AG04450 (cell line): ENCODE results near the gene MAPKAPK3. TPM values are rescaled to one million over a fixed set of nuclear protein-coding genes. Genes with fewer than 3 reads are reported as not detected.

Experiments used
- CTCF ChIA-PET: fragments of 300-600, 350-600 bp; formaldehyde crosslinking; extraction: SDS; loops from one replicate; lab custom pipeline; 2022; ENCODE audit warnings: antibody characterized with exemption, inconsistent platforms; lab: Charles Lee
- POLR2A ChIA-PET: fragments of 350-600 bp; formaldehyde crosslinking; extraction: SDS; loops from one replicate; lab custom pipeline; 2021; ENCODE audit warnings: antibody characterized with exemption, inconsistent platforms; lab: Yijun Ruan, JAX
- DNase-seq: peaks from one replicate; pipeline ENCODE4 v3.0.0-alpha.2; 2011; ENCODE audit warnings: low read depth, low spot score
- H3K27ac ChIP-seq: one replicate; pipeline ENCODE4 v1.5.1; 2012; ENCODE audit warnings: low read depth, low read length, control low read depth
- H3K27me3 ChIP-seq: one replicate; pipeline ENCODE4 v1.6.0; 2012; ENCODE audit warnings: low read length; ENCODE audit not compliant: control insufficient read depth, insufficient read depth
- H3K4me3 ChIP-seq: 2 replicates; pipeline ENCODE4 v1.5.1; 2011; ENCODE audit warnings: mild to moderate bottlenecking, low read depth, low read length, control low read depth
- H3K9me3 ChIP-seq: 2 replicates; pipeline ENCODE4 v1.5.1; 2012; ENCODE audit warnings: low read length; ENCODE audit not compliant: control insufficient read depth, insufficient read depth
- CTCF ChIP-seq: IDR thresholded peaks from 2 replicates; pipeline ENCODE4 v1.5.1; 2011; ENCODE audit warnings: low read depth, low read length, control low read depth, inconsistent platforms
- polyA plus RNA-seq: library from polyadenylated mRNA; depleted of rRNA; stranded (reverse); fragments of >200 nt; gene quantifications from 2 replicates; pipeline ENCODE4 v1.2.3, GENCODE V29; 2011

MAPKAPK3 gene
- polyA plus RNA-seq, 1 experiment, result 35.7 TPM

DNA sequence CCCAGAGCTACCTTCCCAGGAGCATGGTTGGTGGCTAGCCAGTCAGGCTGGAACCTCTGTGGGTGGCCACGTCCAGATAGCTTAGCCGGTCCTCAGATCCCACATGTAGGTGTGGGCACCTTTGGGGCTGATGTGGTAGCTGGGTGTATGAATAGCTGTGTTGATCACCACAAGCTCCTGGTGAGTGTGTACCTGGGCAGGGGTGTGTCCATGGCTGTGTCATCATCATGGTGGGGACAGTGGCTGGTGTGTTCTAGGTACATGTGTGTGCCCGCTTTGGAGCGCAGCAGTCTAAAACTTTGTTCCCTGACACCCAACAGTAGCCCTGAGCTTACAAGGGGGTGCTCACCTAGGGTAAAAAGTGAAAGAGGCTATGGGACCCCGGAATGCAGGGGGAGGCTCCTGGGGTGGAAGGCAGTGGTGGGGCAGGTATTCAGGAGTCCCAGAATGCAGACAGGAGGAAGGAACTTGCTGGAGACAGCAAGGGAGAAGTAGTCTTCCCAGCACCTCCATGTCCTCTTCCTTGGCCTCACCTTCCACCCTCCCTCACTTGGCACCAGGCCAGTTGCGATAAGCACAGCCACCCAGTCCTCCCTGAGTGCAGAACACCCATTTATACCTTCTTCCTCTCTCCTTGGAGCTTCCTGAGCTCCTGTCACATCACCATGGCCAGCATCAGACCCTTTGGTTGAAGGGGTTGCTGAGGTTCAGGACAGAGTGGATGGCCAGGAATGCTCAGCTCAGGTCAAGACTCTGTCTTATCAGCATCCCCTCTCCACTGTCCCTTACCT is 6.6 kb upstream of the MAPKAPK3 start:
- Histone ChIP-seq H3K9me3 (no peaks in the 10 kb centered on the region), H3K27ac (no peak overlapping the region), H3K4me3 (peak overlapping the region; percentile 81), H3K27me3 (no peaks in the 10 kb centered on the region)
- CTCF ChIA-PET, result interaction anchor here (0.5 to 12.3 kb wide), 4 partner anchors 38 to 1620 kb away, joined by 3 to 436 read pairs (median 4); partner anchors contain the start of genes C3orf18 and HEMK1
- TF ChIP-seq CTCF, result no peak
- DNase-seq, result no peak
- POLR2A ChIA-PET, result interaction anchor here (2.6 to 2.8 kb wide), 2 partner anchors 9 to 41 kb away, joined by 48 to 61 read pairs; partner anchors contain the start of gene HEMK1

- no peak for TF ChIP-seq CTCF
- Histone ChIP-seq H3K27ac (peak overlapping the region; percentile 31), H3K9me3 (no peaks in the 10 kb centered on the region), H3K27me3 (no peaks in the 10 kb centered on the region), H3K4me3 (peak overlapping the region; percentile 81)
- POLR2A ChIA-PET, result interaction anchor here (1.0 to 2.8 kb wide), 4 partner anchors 9 to 54 kb away, joined by 3 to 61 read pairs (median 26); partner anchors contain the start of gene HEMK1
- CTCF ChIA-PET, result interaction anchor here (1.2 to 12.3 kb wide), 4 partner anchors 9 to 62 kb away, joined by 5 to 436 read pairs (median 32); partner anchors contain the start of genes C3orf18 and HEMK1
- no peak for DNase-seq
Measured at GRCh38 chr3:50610992-50611463, 5.9 kb upstream of the MAPKAPK3 start.

DNA sequence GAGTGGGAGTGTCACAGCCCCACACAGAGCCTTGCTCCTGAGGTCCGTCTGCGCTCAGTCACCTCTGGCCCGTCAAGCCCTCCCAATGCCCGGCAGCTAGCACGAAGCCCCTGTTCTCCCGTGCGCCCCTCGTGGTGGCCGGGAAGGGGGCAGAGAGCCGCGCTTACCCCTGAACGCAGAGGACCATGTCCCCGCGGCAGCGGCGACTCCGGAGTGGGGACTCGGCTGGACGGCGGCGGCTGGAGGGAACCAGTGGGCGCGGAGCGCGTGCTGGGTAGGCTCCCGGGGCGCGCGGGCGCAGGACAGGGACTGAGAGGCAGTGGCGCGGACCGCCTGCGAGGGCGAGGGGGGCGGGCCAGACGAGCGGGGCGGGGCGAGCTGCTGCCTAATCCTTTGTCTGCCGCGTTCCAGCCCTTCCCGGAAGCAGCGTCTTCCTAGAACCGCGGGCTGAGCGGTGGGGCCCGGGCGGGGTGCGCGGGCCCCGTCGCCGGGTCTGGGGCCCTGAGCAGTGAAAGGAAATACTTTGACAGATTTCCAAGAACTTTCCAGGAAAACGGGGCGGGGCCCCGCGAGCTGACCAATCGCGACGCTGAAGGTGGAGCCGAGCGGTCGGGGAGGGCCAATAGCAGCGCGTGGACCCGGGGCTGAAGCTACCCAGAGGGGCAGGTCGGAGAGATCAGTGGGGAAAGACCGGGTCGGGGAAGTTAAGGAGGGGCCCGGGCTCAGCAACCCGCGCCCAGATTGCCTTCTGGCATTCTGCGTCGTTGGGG is 5.3 kb upstream of the MAPKAPK3 start, which contains the start of gene CISH:
CISH (minus strand) TSS at position 311 of the 770 bp plus-strand sequence; CDS start at position 187, 124 bp downstream.
- peak within 1 kb of the TSS; percentile 81 for H3K4me3 ChIP-seq
- peak within 1 kb of the TSS; percentile 39 for H3K27ac ChIP-seq
- POLR2A ChIA-PET, result interaction anchor here (0.9 to 2.8 kb wide), 7 partner anchors 10 to 54 kb away, joined by 3 to 61 read pairs (median 3); partner anchors contain the start of genes C3orf18 and HEMK1
- CTCF ChIA-PET, result interaction anchor here (0.7 to 12.3 kb wide), 6 partner anchors 10 to 778 kb away, joined by 3 to 436 read pairs (median 8); partner anchors contain the start of genes C3orf18 and HEMK1
- peak; percentile 86 for DNase-seq
- H3K9me3 ChIP-seq, result no peaks in the 10 kb centered on the region
- TF ChIP-seq CTCF, result peak; percentile 61
- H3K27me3 ChIP-seq, result no peaks in the 10 kb centered on the region

- Histone ChIP-seq H3K4me3 (peak overlapping the region; percentile 81), H3K9me3 (peaks cover 4% of the 10 kb centered on the region; the same call in 1 of the 2 replicates), H3K27me3 (no peaks in the 10 kb centered on the region), H3K27ac (peak overlapping the region; percentile 39)
- no peak for TF ChIP-seq CTCF
- DNase-seq, result no peak
- CTCF ChIA-PET, result interaction anchor here (0.7 to 12.3 kb wide), 14 partner anchors 10 to 777 kb away, joined by 3 to 436 read pairs (median 4); partner anchors contain the start of genes C3orf18, CYB561D2, HEMK1 and NPRL2
- POLR2A ChIA-PET, result interaction anchor here (0.9 to 2.8 kb wide), 7 partner anchors 11 to 55 kb away, joined by 3 to 61 read pairs (median 3); partner anchors contain the start of genes C3orf18 and HEMK1
Measured at GRCh38 chr3:50612234-50612882, 4.6 kb upstream of the MAPKAPK3 start.
